Left lung (tissue), 10 donors: ENCODE results near the gene GTF2F1. TPM values are rescaled to one million over a fixed set of nuclear protein-coding genes. Genes with fewer than 3 reads are reported as not detected.
"Not testable (repeated sequence)": the region's sequence is repeated elsewhere in the genome, so short reads cannot be mapped to it uniquely, and the experiment has no call there.

Source experiments
- ATAC-seq: fragments of 200-7000 bp; cut with Tn5 transposase; one replicate; pipeline ENCODE4 v1.9.1; 2020; ENCODE audit warnings: moderate library complexity
- DNase-seq, 4 donors: peaks; one replicate each; pipeline ENCODE4 v3.0.0-alpha.2; 2013 to 2020
- H3K27ac ChIP-seq, 2 donors: fragments of 200-600 bp; sonication (generic) in 1 of 2; one replicate each; pipeline versions ENCODE4 v1.5.0 to v1.8.0; 2020 to 2021
- H3K27me3 ChIP-seq, 2 donors: fragments of 200-600 bp; sonication (generic) in 1 of 2; one replicate each; pipeline versions ENCODE4 v1.5.0 to v1.8.0; 2020 to 2021
- H3K36me3 ChIP-seq, 2 donors: fragments of 200-600 bp; sonication (generic) in 1 of 2; one replicate each; pipeline versions ENCODE4 v1.5.0 to v1.8.0; 2020 to 2021
- H3K4me1 ChIP-seq, 2 donors: fragments of 200-600 bp; one replicate each; pipeline ENCODE4 v1.8.0; 2021
- H3K4me3 ChIP-seq, 2 donors: fragments of 200-600 bp; sonication (generic) in 1 of 2; one replicate each; pipeline versions ENCODE4 v1.5.0 to v1.8.0; 2020 to 2021; ENCODE audit warnings: mild to moderate bottlenecking in 1 of 2
- H3K9me3 ChIP-seq, 2 donors: fragments of 200-600 bp; sonication (generic) in 1 of 2; one replicate each; pipeline versions ENCODE4 v1.5.0 to v1.8.0; 2020 to 2021
- intact Hi-C, 2 donors: fragments of 100-400 bp; cut with DNase I; formaldehyde crosslinking; loops; one replicate each; pipeline versions ENCODE4 v1.11.2 to v1.14.2; 2022
- polyA plus RNA-seq, 6 donors: library from polyadenylated mRNA; unstranded; fragments of 120-200 nt; gene quantifications; one replicate each; pipeline ENCODE4 v1.2.1, GENCODE V29; 2013; ENCODE audit not compliant: insufficient read length in 6 of 6
- total RNA-seq, 2 donors: library from RNA; stranded (reverse); fragmentation: NEBNext Ultra II Directional; extraction: Animal tissue kit (Norgen Biotek cat#: 25700); gene quantifications; one replicate each; pipeline ENCODE4 v1.2.1, GENCODE V29; 2021
- TF ChIP-seq, protein P1 (sequence below), 2 donors: fragments of 200-600 bp; sonication (generic) in 1 of 2; IDR thresholded peaks; one replicate each; pipeline versions ENCODE4 v1.5.0 to v1.8.0; 2021; ENCODE audit warnings: antibody characterized with exemption in 2 of 2
- donor health status: DM: no; HTN: yes; CAD: no.
- donor health status: DM: no; HTN: no; CAD: no.

The GTF2F1 gene
- total and polyA plus RNA-seq, 8 donors, result 39.6 to 99.1 (median 76.4) TPM

DNA sequence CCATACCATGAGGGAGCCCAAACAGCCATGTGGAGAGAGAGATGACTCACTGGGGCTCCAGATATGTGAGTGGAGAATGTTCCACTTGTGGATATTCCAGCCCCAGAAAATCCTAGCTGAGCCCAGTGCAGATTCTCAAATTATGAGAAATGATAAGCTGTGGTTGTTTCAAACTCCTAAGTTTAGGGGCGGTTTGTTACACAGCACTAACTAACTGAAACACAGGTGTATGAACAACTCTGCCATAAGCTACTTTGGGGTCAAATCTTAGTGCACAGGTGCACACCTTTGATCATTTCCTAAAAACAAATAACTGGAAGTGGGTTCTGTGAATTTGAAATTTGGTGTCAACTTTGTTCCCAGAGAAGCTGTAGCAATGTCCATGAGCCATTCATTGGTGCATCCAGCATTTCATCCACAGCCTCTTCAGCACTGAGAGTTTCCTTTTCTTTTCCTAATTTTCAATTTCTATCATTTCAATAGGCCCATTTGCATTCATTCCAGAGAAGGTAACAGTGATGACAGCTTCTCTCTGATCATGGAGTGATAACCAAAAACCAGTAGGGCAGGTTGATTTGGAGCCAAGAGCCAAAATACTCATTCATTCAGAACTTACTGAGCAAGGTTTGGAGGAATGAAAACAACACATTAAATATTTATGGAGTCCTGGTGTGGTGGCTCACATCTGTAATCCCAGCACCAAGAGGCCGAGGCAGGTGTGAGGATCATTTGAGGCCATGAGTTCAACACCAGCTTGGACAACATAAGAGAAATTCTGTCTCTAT lies 40.4 kb downstream of the GTF2F1 start:
- TF ChIP-seq, protein P1, sequence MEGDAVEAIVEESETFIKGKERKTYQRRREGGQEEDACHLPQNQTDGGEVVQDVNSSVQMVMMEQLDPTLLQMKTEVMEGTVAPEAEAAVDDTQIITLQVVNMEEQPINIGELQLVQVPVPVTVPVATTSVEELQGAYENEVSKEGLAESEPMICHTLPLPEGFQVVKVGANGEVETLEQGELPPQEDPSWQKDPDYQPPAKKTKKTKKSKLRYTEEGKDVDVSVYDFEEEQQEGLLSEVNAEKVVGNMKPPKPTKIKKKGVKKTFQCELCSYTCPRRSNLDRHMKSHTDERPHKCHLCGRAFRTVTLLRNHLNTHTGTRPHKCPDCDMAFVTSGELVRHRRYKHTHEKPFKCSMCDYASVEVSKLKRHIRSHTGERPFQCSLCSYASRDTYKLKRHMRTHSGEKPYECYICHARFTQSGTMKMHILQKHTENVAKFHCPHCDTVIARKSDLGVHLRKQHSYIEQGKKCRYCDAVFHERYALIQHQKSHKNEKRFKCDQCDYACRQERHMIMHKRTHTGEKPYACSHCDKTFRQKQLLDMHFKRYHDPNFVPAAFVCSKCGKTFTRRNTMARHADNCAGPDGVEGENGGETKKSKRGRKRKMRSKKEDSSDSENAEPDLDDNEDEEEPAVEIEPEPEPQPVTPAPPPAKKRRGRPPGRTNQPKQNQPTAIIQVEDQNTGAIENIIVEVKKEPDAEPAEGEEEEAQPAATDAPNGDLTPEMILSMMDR (IDR thresholded peaks at IDR 0.05), result no peak
- H3K9me3 ChIP-seq, result no peaks in the 10 kb centered on the region
- ATAC-seq (no peak), DNase-seq (peak in 1 of 4 donors; percentile 2)
- no peaks in the 10 kb centered on the region for H3K27me3 ChIP-seq
- no peak overlapping the region for H3K27ac ChIP-seq
- intact Hi-C loops, result no loop called here
- no peaks in the 10 kb centered on the region for H3K36me3 ChIP-seq
- H3K4me1 ChIP-seq, result no peaks in the 10 kb centered on the region
- no peak overlapping the region for H3K4me3 ChIP-seq

DNA sequence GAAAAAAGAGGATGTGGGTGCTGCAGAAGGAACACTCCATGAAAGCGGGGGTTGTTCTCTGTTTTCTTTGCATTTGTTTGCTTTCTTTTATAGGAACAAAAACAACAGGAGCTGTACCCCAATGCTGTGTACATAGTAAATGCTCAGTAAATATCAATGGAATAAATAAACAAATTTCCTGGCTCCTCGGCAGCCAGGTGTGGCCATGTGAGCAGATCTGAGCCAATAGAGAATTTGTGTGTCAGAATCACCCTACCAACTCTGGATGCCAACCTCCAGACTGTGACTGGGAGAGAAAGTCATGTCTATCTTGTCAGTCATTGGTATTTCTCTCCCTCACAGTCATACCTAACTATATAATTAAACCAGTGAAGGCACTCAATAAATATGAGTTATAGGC lies 42.3 kb downstream of the GTF2F1 start:
- H3K36me3 ChIP-seq, result no peaks in the 10 kb centered on the region
- DNase-seq (no peak), ATAC-seq (no peak)
- H3K27ac ChIP-seq, result no peak overlapping the region
- no peaks in the 10 kb centered on the region for H3K27me3 ChIP-seq
- TF ChIP-seq, protein P1 (IDR thresholded peaks at IDR 0.05), result no peak
- no peaks in the 10 kb centered on the region for H3K9me3 ChIP-seq
- intact Hi-C loops, result no loop called here
- no peaks in the 10 kb centered on the region for H3K4me1 ChIP-seq
- H3K4me3 ChIP-seq, result no peak overlapping the region

DNA sequence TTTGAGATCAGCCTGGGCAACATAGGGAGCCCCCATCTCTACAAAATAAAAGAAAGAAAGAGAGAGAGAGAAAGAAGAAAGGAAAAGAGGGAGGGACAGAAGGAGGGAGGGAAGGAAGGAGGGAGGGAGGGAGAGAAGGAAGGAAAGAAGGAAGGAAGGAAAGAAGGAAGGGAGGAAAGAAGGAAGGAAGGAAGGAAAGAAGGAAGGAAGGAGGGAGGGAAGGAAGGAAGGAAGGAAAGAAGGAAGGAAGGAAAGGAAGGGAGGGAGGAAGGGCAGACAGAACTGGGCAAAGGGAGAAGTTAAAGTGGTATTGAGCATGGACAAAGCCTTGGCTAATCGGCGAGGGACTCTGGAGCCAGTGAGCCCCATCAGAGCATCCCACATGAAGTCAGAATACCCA lies 43.7 kb downstream of the GTF2F1 start:
- intact Hi-C loops, H3K36me3 ChIP-seq, ATAC-seq, DNase-seq, H3K27me3 ChIP-seq, H3K9me3 ChIP-seq, H3K27ac ChIP-seq, H3K4me3 ChIP-seq, H3K4me1 ChIP-seq: not testable (repeated sequence)

DNA sequence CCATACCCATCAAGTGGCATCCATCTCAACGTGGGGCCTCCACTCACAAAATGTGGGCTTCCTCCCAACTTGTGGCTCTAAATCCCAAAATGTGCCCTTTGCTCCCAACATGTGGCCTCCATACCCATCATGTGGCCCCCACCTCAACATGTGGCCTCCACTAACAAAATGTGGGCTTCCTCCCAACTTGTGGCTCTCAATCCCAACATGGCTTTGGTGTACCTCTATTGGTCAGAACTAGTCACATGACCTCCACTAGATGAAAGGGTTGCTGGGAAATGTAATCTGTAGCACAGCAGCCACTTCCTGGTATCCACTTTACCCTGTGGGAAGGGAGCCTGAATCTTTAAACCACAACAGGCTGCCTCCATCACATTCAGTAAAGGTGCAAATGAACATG lies 49.5 kb downstream of the GTF2F1 start:
- Histone ChIP-seq H3K27ac (no peak overlapping the region), H3K36me3 (no peaks in the 10 kb centered on the region), H3K9me3 (no peaks in the 10 kb centered on the region), H3K4me3 (no peak overlapping the region), H3K4me1 (no peaks in the 10 kb centered on the region), H3K27me3 (no peaks in the 10 kb centered on the region)
- no peak for ATAC-seq
- TF ChIP-seq, protein P1 (IDR thresholded peaks at IDR 0.05), result no peak
- intact Hi-C loops, result no loop called here
- peak in 1 of 4 donors; percentile 2 for DNase-seq

DNA sequence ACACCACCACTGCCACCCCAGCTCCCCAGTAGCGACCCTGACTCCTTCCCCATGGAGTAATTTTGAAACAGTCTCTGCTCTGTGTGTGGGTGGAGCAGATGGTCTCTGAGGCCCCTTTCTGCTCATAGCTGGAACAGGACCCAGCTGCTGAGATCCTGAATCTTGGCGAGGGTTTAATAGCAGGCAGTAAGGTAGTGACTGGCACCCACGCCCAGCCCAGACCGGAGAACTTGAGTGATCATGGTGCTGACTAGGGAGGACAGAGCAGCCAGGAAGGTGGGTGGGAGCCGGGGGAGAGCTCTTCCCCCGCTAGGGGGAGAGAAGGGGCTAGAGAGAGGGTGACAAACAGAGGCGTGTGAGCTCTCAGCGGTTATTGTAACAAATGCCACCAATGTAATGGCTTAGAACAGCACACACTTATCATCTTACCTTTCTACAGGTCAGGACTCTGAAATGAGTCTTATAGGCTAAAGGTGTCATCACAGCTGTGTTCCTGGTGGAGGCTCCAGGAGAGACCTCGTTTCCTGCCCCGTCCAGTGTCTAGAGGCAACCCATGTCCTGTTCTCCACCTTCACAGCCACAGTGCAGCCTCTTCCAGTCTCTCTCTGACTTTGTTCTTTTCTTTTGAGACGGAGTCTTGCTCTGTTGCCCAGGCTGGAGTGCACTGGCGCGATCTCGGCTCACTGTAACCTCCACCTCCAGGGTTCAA lies 52.3 kb downstream of the GTF2F1 start:
- Histone ChIP-seq H3K27ac (no peak overlapping the region), H3K27me3 (no peaks in the 10 kb centered on the region), H3K4me1 (no peaks in the 10 kb centered on the region), H3K4me3 (no peak overlapping the region), H3K9me3 (no peaks in the 10 kb centered on the region), H3K36me3 (no peaks in the 10 kb centered on the region)
- DNase-seq (peak in 2 of 4 donors; percentile 16 to 23), ATAC-seq (no peak)
- TF ChIP-seq, protein P1 (IDR thresholded peaks at IDR 0.05), result no peak
- intact Hi-C loops, result no loop called here
